GM12891 (cell line): ENCODE data around the gene LDB2.

Experiments used
- POLR2AphosphoS5 ChIP-seq: IDR thresholded peaks from 2 replicates; pipeline ENCODE4 v1.6.1; 2011; ENCODE audit warnings: low read depth, low read length, control low read depth
- SPI1 ChIP-seq: IDR thresholded peaks from 2 replicates; pipeline ENCODE4 v1.6.1; 2011; ENCODE audit warnings: low read depth, low read length, control low read depth

GRCh38 chr4:16691450-16691849, 207.0 kb downstream of the LDB2 start:
- TF ChIP-seq SPI1 (no peak), POLR2AphosphoS5 (no peak)
